ENCODE measurements around the gene CCR1.

The CCR1 gene

GRCh38 chr3:46208167-46208704 lies at the start of gene CCR1:
Gene CCR1 (minus strand): TSS chr3:46208313. CDS start chr3:46204313, 4,000 bp downstream.
- DNase-seq = no peak

GRCh38 chr3:46252980-46253379 lies 44.9 kb upstream of the CCR1 start:
- no peak for DNase-seq

GRCh38 chr3:46245146-46245545 lies 37.0 kb upstream of the CCR1 start:
- DNase-seq = no peak

GRCh38 chr3:46243560-46243959 lies 35.4 kb upstream of the CCR1 start:
- DNase-seq = no peak

- DNase-seq = no peak
Observed at GRCh38 chr3:46242120-46242519, 34.0 kb upstream of the CCR1 start, which contains the start of gene CCR3. Gene CCR3 (plus strand): TSS chr3:46242460. CDS start chr3:46265159, 22,699 bp downstream.

- no peak for DNase-seq
Observed at GRCh38 chr3:46239952-46240351, 31.8 kb upstream of the CCR1 start.

DNA sequence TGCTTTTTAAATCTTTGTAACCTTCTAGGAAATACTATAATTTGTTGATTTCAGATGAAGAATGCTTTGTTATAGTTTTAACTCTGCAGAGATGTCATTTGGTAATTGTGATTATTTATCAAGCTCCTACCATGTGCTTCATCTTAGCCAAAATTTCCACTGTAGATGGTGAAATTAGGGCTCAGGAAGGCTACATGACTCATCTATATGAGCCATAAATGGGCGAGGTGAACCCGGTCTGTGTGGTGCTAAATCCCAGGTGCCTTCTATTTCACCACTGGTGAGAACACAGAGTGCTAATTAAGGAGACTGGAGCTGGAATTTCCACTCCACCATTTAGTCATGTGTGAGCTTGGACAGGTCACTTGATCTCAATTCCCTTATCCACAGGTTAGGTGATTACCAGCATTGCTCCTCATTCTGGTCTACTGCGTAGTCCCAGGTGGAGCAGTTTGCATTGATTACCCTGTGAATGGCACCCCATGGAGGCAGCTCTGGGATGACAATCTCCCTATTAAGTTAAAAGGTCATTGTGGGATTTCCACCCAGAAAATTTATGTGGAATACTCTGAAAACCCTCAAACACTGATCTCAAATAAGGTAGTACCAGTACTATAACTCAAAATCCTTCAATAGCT lies 31.3 kb upstream of the CCR1 start:
- no peak for DNase-seq

DNA sequence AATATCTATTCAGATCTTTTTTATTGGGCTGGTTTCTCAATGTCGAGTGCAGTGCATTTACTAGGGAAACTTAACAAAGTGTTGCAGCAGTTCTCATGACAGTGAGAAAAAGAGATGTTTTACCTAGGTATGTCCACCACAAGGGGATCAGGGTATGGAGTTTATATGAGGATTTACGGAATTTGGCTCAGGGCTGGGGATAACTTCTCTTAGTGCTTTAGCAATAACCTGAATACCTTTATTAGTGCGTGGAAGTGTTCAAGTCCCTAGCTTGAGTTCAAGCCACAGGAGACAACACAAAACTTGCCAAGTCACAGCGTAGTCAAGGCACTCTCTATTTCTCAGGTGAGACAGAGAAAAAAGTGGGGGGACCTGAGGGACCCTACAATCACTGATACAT lies 30.3 kb upstream of the CCR1 start:
- no peak for DNase-seq

- DNase-seq = no peak
Observed at GRCh38 chr3:46236294-46237054, 28.4 kb upstream of the CCR1 start.

DNA sequence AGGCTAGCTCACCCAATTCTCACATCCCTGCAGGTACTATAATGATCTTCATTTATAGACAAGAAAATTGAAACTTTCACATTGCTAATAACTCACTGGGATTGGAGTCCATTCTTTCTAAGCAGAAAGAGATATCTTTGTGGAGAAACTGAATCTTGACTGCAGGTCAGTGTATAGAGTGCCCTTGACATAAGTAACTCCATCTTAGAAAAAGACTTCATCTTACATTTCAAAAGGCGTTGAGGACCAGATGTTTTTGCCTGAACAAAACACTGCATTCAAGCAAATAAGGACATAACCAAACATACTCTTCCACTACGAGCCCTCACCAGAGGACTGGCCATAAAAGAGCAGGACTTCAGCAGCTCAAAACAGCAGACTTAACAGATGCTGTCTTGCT lies 27.3 kb upstream of the CCR1 start:
- DNase-seq = no peak

GRCh38 chr3:46233194-46233593 lies 25.1 kb upstream of the CCR1 start:
- no peak for DNase-seq

DNA sequence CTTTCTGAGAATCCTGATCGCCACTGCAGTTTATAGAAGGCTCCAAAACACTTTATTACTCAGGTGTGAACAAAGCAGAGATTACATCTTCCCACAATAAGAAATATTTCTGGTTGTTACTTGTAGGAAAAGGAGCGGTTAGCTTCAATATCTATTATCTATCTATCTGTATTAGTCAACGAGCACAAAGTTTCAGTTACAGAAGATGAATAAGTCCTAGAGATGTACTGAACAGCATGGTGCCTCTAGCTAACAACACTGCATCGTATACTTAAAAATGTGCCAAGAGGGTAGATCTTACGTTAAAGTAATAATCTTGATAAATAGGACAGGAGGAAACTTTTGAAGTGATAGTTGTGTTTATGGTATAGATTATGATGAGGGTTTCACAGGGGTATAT lies 23.2 kb upstream of the CCR1 start:
- DNase-seq = no peak

- no peak for DNase-seq
Observed at GRCh38 chr3:46228260-46229242, 20.4 kb upstream of the CCR1 start.

- DNase-seq = no peak
Observed at GRCh38 chr3:46222435-46223161, 14.5 kb upstream of the CCR1 start.

DNA sequence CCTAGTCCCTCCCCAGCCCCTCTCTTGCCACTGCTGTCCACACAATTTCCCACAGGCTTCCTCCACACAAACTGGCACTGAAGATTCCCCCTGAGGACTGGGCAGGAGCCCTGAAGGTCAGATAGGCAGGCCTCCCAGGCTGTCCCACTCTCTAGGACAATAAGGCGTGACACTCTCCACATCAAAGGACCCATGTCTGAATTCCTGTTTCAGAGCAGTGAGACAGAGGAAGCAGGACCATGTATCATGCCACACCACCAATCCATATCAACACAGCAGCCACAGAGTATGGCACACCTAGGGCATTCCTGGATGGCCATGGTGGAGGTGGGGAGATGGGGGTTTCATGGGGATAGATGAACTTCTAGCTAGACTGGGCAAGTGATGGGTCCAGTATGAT lies 13.8 kb upstream of the CCR1 start:
- no peak for DNase-seq

- no peak for DNase-seq
Observed at GRCh38 chr3:46221391-46221790, 13.3 kb upstream of the CCR1 start.

GRCh38 chr3:46218196-46218709 lies 10.1 kb upstream of the CCR1 start:
- DNase-seq = no peak

DNA sequence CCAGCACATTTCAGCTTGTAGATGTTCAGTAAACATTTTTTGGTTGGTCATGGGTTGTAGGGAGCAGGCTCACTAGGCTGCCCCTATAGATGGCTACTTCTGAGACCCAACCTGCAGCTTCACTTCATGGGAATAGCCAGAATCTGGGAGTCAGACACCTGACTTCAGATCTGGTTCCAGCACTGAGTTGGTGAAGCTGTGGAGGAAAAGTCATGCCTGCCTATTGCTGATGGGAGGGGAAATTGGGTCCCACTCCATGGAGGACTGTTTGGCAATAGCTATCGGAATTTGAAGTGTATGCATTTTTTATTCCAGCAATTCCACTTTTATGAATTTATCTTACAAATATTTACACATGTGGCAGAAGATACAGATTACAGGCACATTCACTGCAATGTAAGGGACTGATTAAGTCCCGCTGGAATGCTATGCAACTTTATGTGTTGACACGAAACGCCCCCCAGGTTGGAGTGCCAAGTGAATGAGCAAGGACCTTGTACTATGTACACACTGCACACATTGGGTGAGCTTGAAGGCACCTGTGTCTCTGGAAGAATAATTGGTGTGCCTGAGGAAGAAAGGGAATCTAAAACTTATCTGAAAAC lies 7.8 kb upstream of the CCR1 start:
- no peak for DNase-seq

- no peak for DNase-seq
Observed at GRCh38 chr3:46214751-46215352, 6.7 kb upstream of the CCR1 start.

- DNase-seq = no peak
Observed at GRCh38 chr3:46213201-46213600, 5.1 kb upstream of the CCR1 start.

DNA sequence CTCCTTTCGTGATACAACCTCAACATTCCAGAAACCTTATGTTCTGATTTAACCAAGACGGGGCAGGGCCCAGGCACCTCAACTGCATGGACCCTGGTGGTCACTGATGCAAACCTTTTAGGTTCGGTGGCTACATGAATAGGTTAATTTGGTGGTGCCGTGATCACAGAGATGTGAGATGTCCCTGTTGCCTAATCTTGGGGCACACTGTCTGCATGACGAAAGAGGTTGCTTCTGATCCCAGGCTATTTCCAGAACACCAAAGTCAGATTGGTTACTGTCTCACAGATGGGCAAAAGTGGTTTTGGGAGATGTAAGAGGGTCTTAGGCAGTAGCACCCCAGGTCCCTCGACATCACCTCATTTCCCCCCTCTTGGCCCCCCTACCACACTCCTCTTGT lies 4.0 kb upstream of the CCR1 start:
- DNase-seq = no peak

All from stimulated activated CD4-positive, alpha-beta T cell treated with anti-CD3 and anti-CD28 coated beads, Interleukin-12 subunit alpha, Interleukin-12 subunit beta, amount 100 ng/mL, for 4 hours (primary cell).